ENCODE results near the gene MBNL3.
"Not testable (repeated sequence)": the region's sequence is repeated elsewhere in the genome, so short reads cannot be mapped to it uniquely, and the experiment has no call there.

MBNL3 gene

GRCh38 chrX:132367984-132368383 is 120.9 kb downstream of the MBNL3 start:
- no peak for DNase-seq

DNA sequence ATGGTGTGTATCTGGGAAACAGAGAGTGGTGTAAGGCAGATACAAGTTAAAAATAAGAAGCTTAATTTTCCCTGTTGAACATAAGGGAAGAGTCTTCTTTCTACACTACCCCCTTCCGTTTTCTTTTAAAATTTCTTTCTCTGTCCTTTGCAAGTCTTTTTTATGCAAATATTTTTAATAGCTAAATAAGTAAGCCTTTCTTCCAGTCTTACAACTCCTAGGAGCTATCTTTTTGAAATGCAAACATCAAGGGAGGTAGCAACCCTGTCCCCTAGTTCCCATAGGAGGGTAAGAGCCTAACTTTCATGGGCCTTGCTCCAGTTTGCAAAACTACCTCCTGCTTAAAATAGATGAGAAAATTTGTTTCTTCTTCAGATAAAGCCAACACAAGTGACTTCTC is 121.5 kb downstream of the MBNL3 start:
- DNase-seq, result no peak

- DNase-seq, result no peak
Measured at GRCh38 chrX:132365490-132365889, 123.3 kb downstream of the MBNL3 start.

- DNase-seq, result no peak
Measured at GRCh38 chrX:132364313-132364712, 124.5 kb downstream of the MBNL3 start.

DNA sequence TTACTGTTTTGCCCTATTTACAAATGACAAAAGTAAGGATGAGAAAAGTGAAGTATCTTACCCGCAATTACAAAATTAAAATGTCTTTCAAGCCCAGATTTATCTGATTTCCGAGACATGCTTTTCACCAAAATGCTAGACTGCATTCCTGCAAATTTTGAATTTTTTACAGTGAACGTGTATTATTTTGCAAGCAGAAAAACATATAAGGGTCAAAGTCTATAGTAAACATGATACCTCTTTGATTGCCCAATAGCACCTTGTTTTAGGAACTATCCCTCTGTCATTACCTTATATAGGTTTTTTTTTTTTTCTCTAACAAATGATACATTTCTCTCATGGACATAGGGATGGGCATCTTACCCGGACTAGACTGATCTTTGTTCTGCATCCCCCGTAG is 135.4 kb downstream of the MBNL3 start:
- no peak for DNase-seq

- no peak for DNase-seq
Measured at GRCh38 chrX:132336172-132336571, 152.7 kb downstream of the MBNL3 start.

- no peak for DNase-seq
Measured at GRCh38 chrX:132333351-132333750, 155.5 kb downstream of the MBNL3 start.

DNA sequence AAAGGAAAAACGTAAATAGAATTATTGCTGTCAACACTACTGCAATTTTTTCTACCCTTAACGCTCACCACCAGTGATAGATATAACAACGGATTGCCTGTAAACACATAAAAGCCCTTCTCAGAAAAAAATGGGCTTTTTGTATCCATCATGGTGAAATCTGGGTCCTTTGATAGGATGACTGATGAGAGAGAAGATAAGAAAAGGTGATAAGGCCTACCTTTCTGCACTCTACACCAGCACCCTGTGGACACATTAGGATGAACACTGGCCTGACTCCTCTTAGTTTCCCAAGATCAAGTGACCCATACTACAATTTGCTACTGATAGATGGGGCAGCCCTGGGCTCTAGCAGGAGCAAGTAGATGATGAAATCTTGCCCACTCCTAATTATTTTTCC is 157.3 kb downstream of the MBNL3 start:
- no peak for DNase-seq

DNA sequence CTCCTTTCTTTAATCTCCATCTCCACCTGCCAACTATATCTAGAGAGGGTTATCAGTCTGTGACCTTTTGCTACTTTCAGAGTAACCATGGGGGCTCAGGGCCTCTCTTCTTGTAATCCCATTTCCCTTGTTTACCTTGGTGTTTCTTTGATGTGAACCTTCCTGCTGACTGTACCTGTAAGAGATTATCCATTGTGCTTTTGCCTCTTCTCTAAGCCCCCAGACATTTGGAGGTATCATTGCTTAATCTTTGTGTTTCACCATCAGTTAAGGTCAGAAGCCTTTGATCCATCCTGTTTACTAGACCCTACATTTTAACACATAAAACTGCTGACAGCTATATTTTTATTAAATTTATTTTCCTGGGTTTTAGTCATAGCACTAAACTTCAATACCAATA is 157.8 kb downstream of the MBNL3 start:
- no peak for DNase-seq

GRCh38 chrX:132330156-132330729 is 158.6 kb downstream of the MBNL3 start:
- no peak for DNase-seq

- not testable (repeated sequence) for DNase-seq
Measured at GRCh38 chrX:132326960-132327359, 161.9 kb downstream of the MBNL3 start.

Data from SHP77 (cell line).